Fibroblast of lung (primary cell): ENCODE data around the gene C2CD4A. TPM values are rescaled to one million over a fixed set of nuclear protein-coding genes. Genes with fewer than 3 reads are reported as not detected.

Source experiments
- DNase-seq, 2 donors: peaks; one replicate each; pipeline versions ENCODE4 v3.0.0 to v3.0.0-alpha.2; 2010; ENCODE audit warnings: low read depth in 2 of 2
- H2AFZ ChIP-seq: 2 replicates; pipeline ENCODE4 v1.5.1; 2012; ENCODE audit warnings: low read length, control low read depth, inconsistent platforms
- H3K27ac ChIP-seq: 2 replicates; pipeline ENCODE4 v1.5.1; 2011; ENCODE audit warnings: low read length, control low read depth; ENCODE audit not compliant: insufficient read depth
- H3K27me3 ChIP-seq: 2 replicates; pipeline ENCODE4 v1.5.1; 2011; ENCODE audit warnings: mild to moderate bottlenecking, low read length; ENCODE audit not compliant: control insufficient read depth, insufficient read depth
- H3K36me3 ChIP-seq: 2 replicates; pipeline ENCODE4 v1.5.1; 2011; ENCODE audit warnings: low read length; ENCODE audit not compliant: control insufficient read depth, insufficient read depth
- H3K4me1 ChIP-seq: 2 replicates; pipeline ENCODE4 v1.5.1; 2011; ENCODE audit warnings: low read length; ENCODE audit not compliant: control insufficient read depth, insufficient read depth; ENCODE audit errors: extremely low read depth
- H3K4me2 ChIP-seq: 2 replicates; pipeline ENCODE4 v1.5.1; 2011; ENCODE audit warnings: low read length, control low read depth; ENCODE audit not compliant: insufficient read depth; ENCODE audit errors: extremely low read depth
- H3K4me3 ChIP-seq, 4 experiments: fragments of 200-600 bp in 1 of 4; sonication (generic) in 1 of 4; replicated peaks in 1 of 4; 2 replicates each; pipeline ENCODE4 v1.5.1; 2011 to 2016; ENCODE audit warnings: low read length in 4 of 4, low read depth in 3 of 4, mild to moderate bottlenecking in 3 of 4, control low read depth in 2 of 4, inconsistent platforms in 1 of 4, mixed read lengths in 1 of 4; ENCODE audit not compliant: insufficient read depth in 1 of 4; ENCODE audit errors: control extremely low read depth in 1 of 4
- H3K79me2 ChIP-seq: 2 replicates; pipeline ENCODE4 v1.5.1; 2012; ENCODE audit warnings: mild to moderate bottlenecking, low read length, inconsistent platforms; ENCODE audit not compliant: control insufficient read depth, insufficient read depth
- H3K9ac ChIP-seq: 2 replicates; pipeline ENCODE4 v1.5.1; 2011; ENCODE audit warnings: mild to moderate bottlenecking, low read length, control low read depth; ENCODE audit not compliant: insufficient read depth
- H3K9me3 ChIP-seq: 2 replicates; pipeline ENCODE4 v1.5.1; 2012; ENCODE audit warnings: low read depth, low read length; ENCODE audit not compliant: control insufficient read depth, insufficient read depth
- H4K20me1 ChIP-seq: 2 replicates; pipeline ENCODE4 v1.5.1; 2011; ENCODE audit warnings: low read length; ENCODE audit not compliant: control insufficient read depth, insufficient read depth; ENCODE audit errors: extremely low read depth
- EZH2 ChIP-seq: IDR thresholded peaks from 2 replicates; pipeline ENCODE4 v1.5.1; 2012; ENCODE audit warnings: low read length, control low read depth, mild to moderate bottlenecking; ENCODE audit errors: missing control alignments
- polyA plus RNA-seq, 2 donors: library from polyadenylated mRNA; depleted of rRNA in 1 of 2; stranded (reverse) in 1 of 2; unstranded in 1 of 2; fragments of >200 nt; gene quantifications; 2 replicates each; pipeline ENCODE4 v1.2.1, GENCODE V29; 2011 to 2012; ENCODE audit warnings: missing spikeins in 1 of 2
- total RNA-seq: library from RNA; depleted of rRNA; stranded (reverse); fragments of >200 nt; gene quantifications from 2 replicates; pipeline ENCODE4 v1.2.1, GENCODE V29; 2014
- TF ChIP-seq, protein P1 (sequence below), 2 donors: IDR thresholded peaks in 1 of 2; conservative IDR thresholded peaks in 1 of 2; 1 replicate in 1 of 2; 2 replicates in 1 of 2; pipeline ENCODE4 v1.5.1; 2011 to 2012; ENCODE audit warnings: low read length in 2 of 2, control low read depth in 1 of 2, inconsistent platforms in 1 of 2, low read depth in 1 of 2, mild to moderate bottlenecking in 1 of 2

C2CD4A gene
- total and polyA plus RNA-seq, 2 donors (not counting 1 experiment from before 2014, with no cell fraction given): not detected

DNA sequence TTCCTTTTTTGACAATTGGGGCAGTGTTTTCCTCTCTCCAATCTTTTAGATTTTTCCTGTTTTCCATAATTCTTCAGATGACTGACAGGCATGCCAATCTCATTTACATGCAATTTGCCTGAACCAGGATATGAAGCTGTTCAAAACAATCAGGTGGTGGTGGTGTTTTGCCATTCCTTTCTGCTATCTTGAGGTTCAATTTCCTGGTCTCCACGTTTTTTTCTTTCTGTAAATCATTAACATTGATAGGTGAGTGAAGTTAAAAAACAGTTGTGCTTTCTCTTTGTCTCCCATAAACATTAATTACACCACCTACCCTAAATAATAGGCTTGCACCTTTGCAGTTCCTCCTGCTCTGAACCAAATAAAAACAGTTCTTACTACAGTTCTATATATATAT is 49.1 kb downstream of the C2CD4A start:
- DNase-seq: no peak
- Histone ChIP-seq H3K9ac (no peak overlapping the region), H3K9me3 (no peaks in the 10 kb centered on the region), H3K36me3 (no peaks in the 10 kb centered on the region), H3K4me2 (no peak overlapping the region), H3K79me2 (no peaks in the 10 kb centered on the region), H3K4me3 (no peak overlapping the region), H3K4me1 (peaks cover 4% of the 10 kb centered on the region), H4K20me1 (no peaks in the 10 kb centered on the region), H3K27ac (no peak overlapping the region), H3K27me3 (no peaks in the 10 kb centered on the region), H2AFZ (no peak overlapping the region)
- no peak for TF ChIP-seq EZH2
- TF ChIP-seq, protein P1, sequence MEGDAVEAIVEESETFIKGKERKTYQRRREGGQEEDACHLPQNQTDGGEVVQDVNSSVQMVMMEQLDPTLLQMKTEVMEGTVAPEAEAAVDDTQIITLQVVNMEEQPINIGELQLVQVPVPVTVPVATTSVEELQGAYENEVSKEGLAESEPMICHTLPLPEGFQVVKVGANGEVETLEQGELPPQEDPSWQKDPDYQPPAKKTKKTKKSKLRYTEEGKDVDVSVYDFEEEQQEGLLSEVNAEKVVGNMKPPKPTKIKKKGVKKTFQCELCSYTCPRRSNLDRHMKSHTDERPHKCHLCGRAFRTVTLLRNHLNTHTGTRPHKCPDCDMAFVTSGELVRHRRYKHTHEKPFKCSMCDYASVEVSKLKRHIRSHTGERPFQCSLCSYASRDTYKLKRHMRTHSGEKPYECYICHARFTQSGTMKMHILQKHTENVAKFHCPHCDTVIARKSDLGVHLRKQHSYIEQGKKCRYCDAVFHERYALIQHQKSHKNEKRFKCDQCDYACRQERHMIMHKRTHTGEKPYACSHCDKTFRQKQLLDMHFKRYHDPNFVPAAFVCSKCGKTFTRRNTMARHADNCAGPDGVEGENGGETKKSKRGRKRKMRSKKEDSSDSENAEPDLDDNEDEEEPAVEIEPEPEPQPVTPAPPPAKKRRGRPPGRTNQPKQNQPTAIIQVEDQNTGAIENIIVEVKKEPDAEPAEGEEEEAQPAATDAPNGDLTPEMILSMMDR (conservative IDR thresholded peaks at IDR 0.05 in 1 of 2, IDR thresholded peaks at IDR 0.05 in 1 of 2; ENCODE audit: low read depth in 1 of 2, low read length in 2 of 2): no peak

DNA sequence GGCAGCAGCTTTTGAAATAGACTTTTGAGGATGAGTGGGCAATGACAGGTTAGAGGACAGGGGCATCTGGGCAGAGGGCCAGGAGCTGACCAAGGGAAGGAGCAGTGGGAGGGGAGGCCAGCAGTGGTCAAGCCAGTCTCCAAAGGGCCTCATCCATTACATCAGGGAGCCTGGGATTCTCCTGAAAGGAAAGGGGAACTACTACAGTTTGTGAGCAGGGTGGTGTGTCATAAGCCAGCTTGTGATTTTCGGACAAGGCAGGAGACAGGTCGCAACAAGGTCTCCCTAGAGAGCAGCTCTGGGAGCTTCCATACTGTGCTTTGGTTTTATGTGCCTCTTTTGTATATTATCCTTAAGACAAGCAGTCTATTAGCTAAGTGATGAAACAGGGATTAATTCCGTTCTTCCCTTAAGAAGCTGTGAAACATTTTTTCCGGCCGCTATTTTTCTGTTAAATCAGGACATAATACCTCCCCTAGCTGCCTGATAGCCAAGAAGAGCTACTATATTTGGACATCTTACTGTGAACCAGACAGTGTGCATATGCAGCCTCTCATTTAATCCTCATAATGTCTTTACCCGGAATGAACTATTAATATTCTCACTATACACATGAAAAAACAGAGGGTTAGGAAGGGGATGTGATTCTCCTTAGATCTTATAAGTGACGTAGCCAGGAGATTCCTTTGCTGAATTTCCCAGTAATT is 51.9 kb downstream of the C2CD4A start:
- peak; percentile 26 to 33 for DNase-seq
- H3K4me3 ChIP-seq: peak overlapping the region in 2 of 4 experiments; percentile 25 to 35
- H3K36me3 ChIP-seq: no peaks in the 10 kb centered on the region
- peaks cover 4% of the 10 kb centered on the region for H3K4me1 ChIP-seq
- no peaks in the 10 kb centered on the region for H3K79me2 ChIP-seq
- peak overlapping the region; percentile 62 for H3K27ac ChIP-seq
- peak overlapping the region; percentile 63 for H3K4me2 ChIP-seq
- TF ChIP-seq, protein P1 (conservative IDR thresholded peaks at IDR 0.05 in 1 of 2, IDR thresholded peaks at IDR 0.05 in 1 of 2; ENCODE audit: low read depth in 1 of 2, low read length in 2 of 2): no peak
- TF ChIP-seq EZH2: no peak
- H2AFZ ChIP-seq: peak overlapping the region; percentile 44
- no peaks in the 10 kb centered on the region for H3K9me3 ChIP-seq
- H3K27me3 ChIP-seq: no peaks in the 10 kb centered on the region
- H4K20me1 ChIP-seq: no peaks in the 10 kb centered on the region
- no peak overlapping the region for H3K9ac ChIP-seq

DNA sequence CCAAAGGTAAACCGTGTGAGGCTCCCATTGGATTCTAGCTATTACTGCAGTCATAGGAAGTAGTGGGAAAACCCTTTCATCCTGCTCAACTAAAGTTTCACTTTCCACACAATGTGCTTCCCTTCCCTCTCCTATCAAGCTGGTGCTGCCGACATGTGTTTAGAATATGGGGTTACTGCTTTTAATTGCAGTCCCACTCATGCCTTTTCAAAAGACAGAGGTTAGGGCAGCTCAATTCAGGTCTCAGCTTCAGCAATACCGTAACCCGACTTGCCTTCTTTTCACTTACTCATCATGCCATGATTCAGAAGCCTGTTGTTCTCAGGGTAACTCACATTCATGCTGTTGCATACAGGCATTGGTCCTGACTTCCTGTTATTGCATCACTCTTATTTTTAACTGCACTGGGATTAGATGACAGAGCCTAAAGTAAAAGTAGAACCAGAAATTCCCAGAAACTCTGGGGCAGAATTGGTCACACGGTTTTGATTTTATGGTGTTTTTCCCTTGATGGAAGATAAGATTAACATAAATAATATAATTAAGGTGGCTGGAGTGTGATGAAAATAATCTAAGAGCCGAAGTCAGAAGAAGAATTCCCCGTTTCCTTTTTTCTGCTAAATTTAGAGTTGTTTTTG is 52.6 kb downstream of the C2CD4A start:
- H3K4me3 ChIP-seq: peak overlapping the region in 2 of 4 experiments; percentile 25 to 35
- no peaks in the 10 kb centered on the region for H4K20me1 ChIP-seq
- peak overlapping the region; percentile 63 for H3K4me2 ChIP-seq
- no peak for TF ChIP-seq EZH2
- H2AFZ ChIP-seq: peak overlapping the region; percentile 44
- no peaks in the 10 kb centered on the region for H3K79me2 ChIP-seq
- H3K4me1 ChIP-seq: peaks cover 4% of the 10 kb centered on the region
- no peaks in the 10 kb centered on the region for H3K27me3 ChIP-seq
- DNase-seq: peak; percentile 95 to 97
- peak overlapping the region; percentile 62 for H3K27ac ChIP-seq
- no peaks in the 10 kb centered on the region for H3K9me3 ChIP-seq
- H3K9ac ChIP-seq: no peak overlapping the region
- no peaks in the 10 kb centered on the region for H3K36me3 ChIP-seq
